HG02571 (cell line): ENCODE data around the gene SOHLH2.

Source experiments
- ATAC-seq: cut with Tn5 transposase; IDR thresholded peaks from one replicate; pipeline ENCODE4 v1.9.1; 2021; ENCODE audit warnings: mild to moderate bottlenecking, moderate library complexity; ENCODE audit not compliant: unreplicated experiment

The SOHLH2 gene

DNA sequence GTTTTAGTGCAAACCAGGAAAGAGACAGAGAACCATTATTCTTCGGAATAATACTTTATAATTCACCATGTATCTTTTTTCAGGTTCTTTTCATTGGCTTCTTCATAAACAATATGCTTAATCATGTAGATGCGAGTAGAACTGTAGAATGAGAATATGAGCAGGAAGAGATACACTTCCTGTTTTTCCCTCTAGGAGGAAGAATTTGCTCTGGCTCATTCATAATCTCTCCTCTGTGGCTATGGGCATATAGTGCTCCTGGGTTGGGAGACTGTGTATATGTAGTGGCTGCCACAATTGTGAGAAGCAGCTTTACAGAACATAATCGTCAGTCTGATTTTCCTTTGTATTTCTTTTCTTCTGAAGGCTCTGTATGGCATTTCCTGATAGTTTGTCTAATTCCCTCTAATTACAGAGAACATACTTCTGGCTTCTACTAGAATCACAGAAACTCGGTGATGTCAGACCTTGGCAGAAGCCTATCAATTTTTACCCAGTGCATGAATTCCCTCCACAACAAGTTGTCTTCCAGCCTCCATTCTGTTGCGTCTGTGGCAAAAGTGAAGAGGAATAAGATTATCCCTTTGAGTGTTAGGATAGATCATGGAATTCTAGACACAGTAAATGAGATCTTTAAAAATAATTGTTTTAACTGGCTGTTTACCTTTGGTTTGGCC lies 80.3 kb downstream of the SOHLH2 start:
- no peak for ATAC-seq

DNA sequence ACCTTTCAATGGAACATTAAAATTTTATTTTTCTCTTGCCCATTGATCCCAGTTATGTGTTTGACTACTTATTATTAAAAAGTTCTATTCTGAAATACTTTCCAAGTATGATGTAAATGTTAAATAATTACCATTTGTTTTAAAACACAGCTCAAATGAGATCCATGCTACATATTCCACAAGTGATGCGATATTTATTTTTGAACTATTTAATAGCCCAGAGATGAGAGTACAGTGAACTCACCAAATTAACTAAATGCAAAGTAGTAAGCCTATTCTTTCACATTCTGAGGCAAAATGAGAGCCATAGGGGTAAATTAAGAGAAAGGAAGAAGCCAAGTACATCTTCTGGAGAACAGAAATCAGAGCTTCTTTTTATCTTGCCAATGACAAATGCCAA lies 82.0 kb downstream of the SOHLH2 start:
- no peak for ATAC-seq

DNA sequence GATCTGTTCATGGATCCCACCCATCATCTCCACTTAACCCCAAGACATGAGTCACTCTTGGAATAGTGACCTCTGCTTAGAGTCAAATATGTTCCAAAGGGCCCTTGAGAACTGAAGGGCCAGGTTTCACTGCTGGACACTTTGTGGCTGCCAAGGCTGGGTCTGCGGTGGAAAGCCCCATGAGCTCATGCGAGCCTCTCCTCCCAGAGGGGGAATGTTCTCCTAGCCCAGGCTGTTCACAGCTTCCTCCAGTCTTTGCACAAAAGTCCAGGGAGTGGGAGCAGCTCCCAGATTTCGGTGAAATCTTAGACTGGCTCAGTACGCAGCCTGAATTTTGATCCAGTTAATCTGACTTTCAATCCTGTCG lies 82.4 kb downstream of the SOHLH2 start:
- no peak for ATAC-seq

DNA sequence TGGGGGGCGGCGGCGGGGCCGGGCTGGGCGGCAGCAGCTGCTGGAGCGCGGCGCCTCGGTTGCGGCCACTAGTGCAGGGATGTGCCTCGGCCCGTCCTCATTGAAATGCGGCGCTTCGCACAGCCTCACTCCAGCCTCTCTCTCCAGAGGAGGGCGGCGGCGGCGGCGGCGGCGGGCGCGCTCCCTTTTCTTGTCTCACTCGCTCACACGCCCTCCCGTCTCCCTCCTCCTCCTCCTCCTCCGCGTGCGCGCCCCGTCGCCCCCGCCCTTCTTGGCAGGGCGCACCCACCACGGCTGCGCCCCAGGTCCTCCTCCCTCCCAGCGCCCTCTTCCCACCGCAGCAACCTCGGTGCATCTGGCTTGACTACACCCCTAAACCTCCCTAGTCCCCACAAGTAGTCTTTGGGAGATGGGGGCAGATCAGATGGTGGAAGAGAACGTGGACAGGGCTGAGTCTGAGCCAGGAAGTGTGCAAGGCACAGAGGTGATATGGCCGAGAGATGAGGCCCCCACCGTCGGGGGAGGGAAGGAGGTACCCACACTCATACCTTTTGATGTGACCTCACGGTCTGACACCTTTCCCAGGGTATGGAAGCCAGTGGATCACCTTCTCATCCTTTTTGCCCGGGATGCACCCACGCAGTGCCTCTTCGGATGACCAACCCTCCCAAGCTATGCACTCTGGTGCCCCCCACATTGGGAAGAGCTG lies 83.0 kb downstream of the SOHLH2 start, which contains the start of gene DCLK1:
TSS of gene DCLK1 (minus strand) at position 161 of the 709 bp plus-strand sequence.
- no peak for ATAC-seq

DNA sequence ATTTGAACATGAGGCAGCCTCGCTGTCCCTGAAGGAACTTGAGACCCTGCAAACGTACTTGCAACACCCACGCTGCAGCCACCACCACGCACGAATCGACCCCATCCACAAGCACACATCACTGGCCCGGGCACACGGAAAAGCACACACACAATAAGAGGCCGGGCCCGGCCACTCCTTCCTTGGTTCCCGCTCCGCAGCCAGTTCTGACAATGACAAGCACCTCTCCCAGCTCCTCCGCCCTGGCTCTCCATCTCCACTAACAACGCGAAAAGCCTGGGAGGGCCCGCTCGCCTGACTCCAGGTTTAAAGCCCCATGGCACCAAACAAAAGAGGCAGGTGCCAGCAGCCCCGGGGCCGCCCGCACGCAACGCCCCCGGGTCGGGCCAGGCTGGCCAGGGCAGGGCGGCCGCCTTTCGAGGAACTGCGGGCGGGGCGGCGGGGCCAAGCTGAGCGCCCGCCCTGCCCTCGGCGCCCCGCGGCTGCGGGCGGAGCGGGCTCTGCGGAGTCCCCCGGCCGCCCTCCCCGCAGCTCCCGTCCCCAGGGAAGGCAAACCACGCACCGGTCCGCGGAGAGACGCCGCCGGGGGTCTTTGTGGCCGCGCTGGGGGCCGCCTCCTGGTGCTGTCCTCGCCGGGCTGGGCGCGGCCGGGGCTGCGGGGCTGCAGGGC lies 83.7 kb downstream of the SOHLH2 start:
- ATAC-seq, result no peak

- ATAC-seq, result no peak
These were observed 84.2 kb downstream of the SOHLH2 start for GRCh38 chr13:36130193-36130551.

DNA sequence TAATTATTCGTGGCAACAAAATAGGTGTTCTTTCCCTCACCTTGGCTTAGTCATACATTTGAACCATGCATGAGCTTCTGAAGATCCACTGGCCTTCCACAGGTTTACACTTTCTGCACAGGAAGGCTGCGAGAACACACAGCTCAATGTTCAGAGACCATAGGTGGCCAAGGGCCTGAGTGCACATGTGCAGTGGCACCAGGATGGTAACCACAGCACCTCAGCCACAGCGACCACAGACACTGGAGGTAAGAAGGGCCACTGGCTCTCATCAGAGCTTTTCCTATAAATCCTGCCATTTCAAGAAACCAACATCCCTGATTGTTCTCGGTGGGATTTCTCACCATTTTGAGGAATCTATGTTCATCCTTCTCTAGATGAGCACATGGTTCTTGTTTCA lies 84.8 kb downstream of the SOHLH2 start:
- ATAC-seq, result no peak

DNA sequence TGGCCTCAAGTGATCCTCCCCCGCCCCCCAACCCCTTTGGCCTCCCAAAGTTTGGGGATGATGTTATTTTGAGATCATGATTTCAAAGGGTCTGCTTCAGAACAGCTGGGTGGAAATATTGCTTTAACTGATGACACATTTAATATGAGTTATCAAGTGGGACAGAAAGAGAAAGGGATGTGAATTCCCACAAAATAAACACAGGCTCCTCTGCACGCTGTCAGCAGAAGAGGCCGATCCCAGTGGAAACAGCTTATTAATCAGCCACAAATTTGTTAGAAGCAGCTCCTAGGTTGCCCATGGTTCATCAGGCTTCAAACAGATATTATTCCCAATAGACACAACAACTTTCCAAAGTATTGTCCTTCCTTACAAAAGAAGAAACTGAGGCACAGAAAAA lies 87.9 kb downstream of the SOHLH2 start:
- ATAC-seq, result no peak

GRCh38 chr13:36125841-36126240 lies 88.5 kb downstream of the SOHLH2 start:
- ATAC-seq, result no peak

DNA sequence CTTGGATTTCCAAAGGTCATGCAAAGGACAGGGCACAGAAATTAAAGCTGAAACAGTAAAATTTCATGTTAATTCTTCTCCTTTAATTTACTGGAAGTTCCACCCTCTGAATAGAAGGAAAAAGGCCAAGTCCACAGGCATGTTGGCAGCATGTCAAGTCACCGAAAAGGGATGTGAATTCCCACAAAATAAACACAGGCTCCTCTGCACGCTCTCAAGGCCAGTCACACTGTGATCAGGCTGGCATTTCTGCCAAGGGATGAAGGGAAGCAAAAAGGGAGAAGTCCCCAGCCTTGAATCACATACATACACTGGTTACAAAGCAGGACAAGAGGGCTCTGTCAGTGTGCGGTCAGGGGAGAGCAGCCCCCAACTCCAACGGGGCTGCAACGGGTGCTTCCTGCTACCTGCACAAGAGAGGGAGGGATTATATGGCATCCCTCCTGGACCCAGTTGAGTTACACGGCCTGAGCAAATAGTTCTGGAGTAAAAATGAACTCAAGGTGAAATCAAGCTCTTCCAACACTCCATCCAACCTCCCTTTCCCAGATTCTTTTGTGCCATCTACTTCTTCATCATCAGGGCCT lies 90.0 kb downstream of the SOHLH2 start:
- no peak for ATAC-seq
